K562 (cell line): ENCODE data around the gene OR14A16. TPM values are rescaled to one million over a fixed set of nuclear protein-coding genes. Genes with fewer than 3 reads are reported as not detected.

ENCODE experiments used
- BACH1 ChIP-seq: fragments of 200-800 bp; sonication (Bioruptor generic); IDR thresholded peaks from 2 replicates; pipeline ENCODE4 v1.6.1; 2016; ENCODE audit warnings: missing genetic modification characterization, missing compliant biosample characterization
- BRD9 ChIP-seq: fragments of 450-650 bp; IDR thresholded peaks from 2 replicates; pipeline ENCODE4 v1.6.1; 2018; ENCODE audit warnings: low read depth; ENCODE audit not compliant: partially characterized antibody
- CHCHD3 ChIP-seq: fragments of 250-450 bp; sonication (Bioruptor Pico); IDR thresholded peaks from 2 replicates; pipeline ENCODE4 v2.1.2; 2022; ENCODE audit warnings: mild to moderate bottlenecking
- JUNB ChIP-seq: fragments of 450-650 bp; formaldehyde crosslinking; conservative IDR thresholded peaks from 2 replicates; pipeline ENCODE4 v1.4.0; 2020; ENCODE audit warnings: mild to moderate bottlenecking
- MBD2 ChIP-seq: sonication (generic); IDR thresholded peaks from 2 replicates; pipeline ENCODE4 v1.6.1; 2016; ENCODE audit warnings: low read depth, borderline replicate concordance
- MYNN ChIP-seq, 2 experiments: sonication (generic); formaldehyde crosslinking in 1 of 2; IDR thresholded peaks; 2 replicates each; pipeline versions ENCODE4 v1.5.0 to v1.6.1; 2016 to 2020; ENCODE audit warnings: antibody characterized with exemption in 1 of 2, missing genetic modification reagents in 1 of 2
- SOX6 ChIP-seq: fragments of 450-650 bp; IDR thresholded peaks from 2 replicates; pipeline ENCODE4 v1.6.1; 2014; ENCODE audit warnings: mild to moderate bottlenecking
- SRSF7 ChIP-seq: fragments of 200-400 bp; formaldehyde crosslinking; optimal IDR thresholded peaks from 2 replicates; pipeline ENCODE3; 2017; ENCODE audit warnings: mild to moderate bottlenecking, low read depth, low read length
- SRSF9 ChIP-seq: fragments of 200-400 bp; formaldehyde crosslinking; IDR thresholded peaks from 2 replicates; pipeline ENCODE4 v1.6.1; 2017; ENCODE audit warnings: low read depth, low read length, borderline replicate concordance
- ZNF165 ChIP-seq: fragments of 250-450 bp; sonication (Bioruptor Pico); IDR thresholded peaks from 2 replicates; pipeline ENCODE4 v1.4.0; 2020; ENCODE audit warnings: borderline replicate concordance
- polyA plus RNA-seq, 8 experiments: library from polyadenylated mRNA; depleted of rRNA in 4 of 8; stranded (reverse) in 5 of 8; unstranded in 3 of 8; fragments of >200 nt; fragmentation: Nextera tagmentation in 2 of 8; fragmentation: Illumina TruSeq in 1 of 8; extraction: Ambion mirVana in 2 of 8; extraction: Trizol in 1 of 8; gene quantifications; 2 replicates each; pipeline versions ENCODE4 v1.2.1 to v1.2.3, GENCODE V29; 2011 to 2014; ENCODE audit warnings: inconsistent platforms in 1 of 8, missing spikeins in 1 of 8
- total RNA-seq, 7 experiments: library from RNA; depleted of rRNA in 6 of 7; stranded (reverse); fragments of >200 nt in 6 of 7; fragmentation: Illumina TruSeq in 2 of 7; extraction: Trizol in 2 of 7; gene quantifications; 2 replicates each; pipeline versions ENCODE4 v1.2.1 to v1.2.3, GENCODE V29; 2011 to 2021; ENCODE audit warnings: low replicate concordance in 1 of 7
- TF ChIP-seq, protein P1 (sequence below): fragments of 250-450 bp; sonication (Bioruptor Pico); IDR thresholded peaks from 2 replicates; pipeline ENCODE4 v1.4.0; 2020
- TF ChIP-seq, protein P2 (sequence below): sonication (generic); formaldehyde crosslinking; IDR thresholded peaks from 2 replicates; pipeline ENCODE4 v1.8.1; 2023; ENCODE audit warnings: mild to moderate bottlenecking, missing genetic modification reagents
- TF ChIP-seq, protein P3 (sequence below): fragments of 250-450 bp; sonication (Bioruptor Pico); IDR thresholded peaks from 2 replicates; pipeline ENCODE4 v1.8.0; 2021; ENCODE audit warnings: moderate library complexity, mild to moderate bottlenecking, inconsistent platforms
- TF ChIP-seq, protein P4 (sequence below): fragments of 150-350 bp; conservative IDR thresholded peaks from 2 replicates; pipeline ENCODE4 v1.6.1; 2014; ENCODE audit warnings: low read length

Gene OR14A16
- total and polyA plus RNA-seq, 9 of the 15 experiments (the other 6 are each of a cell fraction or from before 2014, with no cell fraction given), result not detected

DNA sequence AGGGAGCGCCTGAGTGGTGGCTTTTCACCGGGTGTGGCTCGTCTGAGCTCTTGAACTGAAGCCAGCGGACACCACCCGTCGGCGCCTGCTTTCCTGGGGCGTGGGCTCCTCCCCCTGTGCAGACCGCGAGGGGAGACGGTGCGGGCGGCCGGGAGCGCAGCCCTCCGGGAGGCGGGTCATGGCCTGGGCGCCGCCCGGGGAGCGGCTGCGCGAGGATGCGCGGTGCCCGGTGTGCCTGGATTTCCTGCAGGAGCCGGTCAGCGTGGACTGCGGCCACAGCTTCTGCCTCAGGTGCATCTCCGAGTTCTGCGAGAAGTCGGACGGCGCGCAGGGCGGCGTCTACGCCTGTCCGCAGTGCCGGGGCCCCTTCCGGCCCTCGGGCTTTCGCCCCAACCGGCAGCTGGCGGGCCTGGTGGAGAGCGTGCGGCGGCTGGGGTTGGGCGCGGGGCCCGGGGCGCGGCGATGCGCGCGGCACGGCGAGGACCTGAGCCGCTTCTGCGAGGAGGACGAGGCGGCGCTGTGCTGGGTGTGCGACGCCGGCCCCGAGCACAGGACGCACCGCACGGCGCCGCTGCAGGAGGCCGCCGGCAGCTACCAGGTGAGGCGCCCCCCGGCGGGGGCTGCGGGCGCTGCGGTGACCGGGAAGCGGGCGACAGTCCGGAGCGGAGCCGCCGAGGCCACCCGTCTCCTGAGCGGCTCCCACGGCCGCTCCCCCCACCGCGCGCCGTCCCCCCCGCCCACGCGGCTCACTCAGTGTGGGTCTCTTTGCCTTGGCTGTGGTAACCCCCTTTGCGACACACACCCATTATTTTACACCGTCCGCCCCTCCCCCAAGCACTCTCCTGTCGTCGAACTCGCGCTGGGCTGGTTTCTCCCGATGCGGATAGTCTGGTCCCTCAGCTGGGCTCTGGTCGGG is 33.4 kb upstream of the OR14A16 start, which contains the start of gene TRIM58 (continued):
- TF ChIP-seq, protein P1, sequence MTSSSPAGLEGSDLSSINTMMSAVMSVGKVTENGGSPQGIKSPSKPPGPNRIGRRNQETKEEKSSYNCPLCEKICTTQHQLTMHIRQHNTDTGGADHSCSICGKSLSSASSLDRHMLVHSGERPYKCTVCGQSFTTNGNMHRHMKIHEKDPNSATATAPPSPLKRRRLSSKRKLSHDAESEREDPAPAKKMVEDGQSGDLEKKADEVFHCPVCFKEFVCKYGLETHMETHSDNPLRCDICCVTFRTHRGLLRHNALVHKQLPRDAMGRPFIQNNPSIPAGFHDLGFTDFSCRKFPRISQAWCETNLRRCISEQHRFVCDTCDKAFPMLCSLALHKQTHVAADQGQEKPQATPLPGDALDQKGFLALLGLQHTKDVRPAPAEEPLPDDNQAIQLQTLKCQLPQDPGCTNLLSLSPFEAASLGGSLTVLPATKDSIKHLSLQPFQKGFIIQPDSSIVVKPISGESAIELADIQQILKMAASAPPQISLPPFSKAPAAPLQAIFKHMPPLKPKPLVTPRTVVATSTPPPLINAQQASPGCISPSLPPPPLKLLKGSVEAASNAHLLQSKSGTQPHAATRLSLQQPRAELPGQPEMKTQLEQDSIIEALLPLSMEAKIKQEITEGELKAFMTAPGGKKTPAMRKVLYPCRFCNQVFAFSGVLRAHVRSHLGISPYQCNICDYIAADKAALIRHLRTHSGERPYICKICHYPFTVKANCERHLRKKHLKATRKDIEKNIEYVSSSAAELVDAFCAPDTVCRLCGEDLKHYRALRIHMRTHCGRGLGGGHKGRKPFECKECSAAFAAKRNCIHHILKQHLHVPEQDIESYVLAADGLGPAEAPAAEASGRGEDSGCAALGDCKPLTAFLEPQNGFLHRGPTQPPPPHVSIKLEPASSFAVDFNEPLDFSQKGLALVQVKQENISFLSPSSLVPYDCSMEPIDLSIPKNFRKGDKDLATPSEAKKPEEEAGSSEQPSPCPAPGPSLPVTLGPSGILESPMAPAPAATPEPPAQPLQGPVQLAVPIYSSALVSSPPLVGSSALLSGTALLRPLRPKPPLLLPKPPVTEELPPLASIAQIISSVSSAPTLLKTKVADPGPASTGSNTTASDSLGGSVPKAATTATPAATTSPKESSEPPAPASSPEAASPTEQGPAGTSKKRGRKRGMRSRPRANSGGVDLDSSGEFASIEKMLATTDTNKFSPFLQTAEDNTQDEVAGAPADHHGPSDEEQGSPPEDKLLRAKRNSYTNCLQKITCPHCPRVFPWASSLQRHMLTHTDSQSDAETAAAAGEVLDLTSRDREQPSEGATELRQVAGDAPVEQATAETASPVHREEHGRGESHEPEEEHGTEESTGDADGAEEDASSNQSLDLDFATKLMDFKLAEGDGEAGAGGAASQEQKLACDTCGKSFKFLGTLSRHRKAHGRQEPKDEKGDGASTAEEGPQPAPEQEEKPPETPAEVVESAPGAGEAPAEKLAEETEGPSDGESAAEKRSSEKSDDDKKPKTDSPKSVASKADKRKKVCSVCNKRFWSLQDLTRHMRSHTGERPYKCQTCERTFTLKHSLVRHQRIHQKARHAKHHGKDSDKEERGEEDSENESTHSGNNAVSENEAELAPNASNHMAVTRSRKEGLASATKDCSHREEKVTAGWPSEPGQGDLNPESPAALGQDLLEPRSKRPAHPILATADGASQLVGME, result no peak; the same call in 1 of the 2 replicates
- TF ChIP-seq SRSF7 (no peak), BRD9 (no peak), SRSF9 (no peak), CHCHD3 (CRISPR knock-in tag) (peak; percentile 68; the same call in 1 of the 2 replicates), MYNN (IDR thresholded peaks at IDR 0.05) (peak; percentile 28; the same call in 1 of the 2 replicates), MYNN (CRISPR knock-in tag; IDR thresholded peaks at IDR 0.05) (no peak), ZNF165 (CRISPR knock-in tag) (no peak), SOX6 (0 out of 2 replicates have a peak, but pooled peaks have one; percentile 9), BACH1 (no peak), JUNB (no peak), MBD2 (no peak; the same call in 1 of the 2 replicates)
- TF ChIP-seq, protein P2, sequence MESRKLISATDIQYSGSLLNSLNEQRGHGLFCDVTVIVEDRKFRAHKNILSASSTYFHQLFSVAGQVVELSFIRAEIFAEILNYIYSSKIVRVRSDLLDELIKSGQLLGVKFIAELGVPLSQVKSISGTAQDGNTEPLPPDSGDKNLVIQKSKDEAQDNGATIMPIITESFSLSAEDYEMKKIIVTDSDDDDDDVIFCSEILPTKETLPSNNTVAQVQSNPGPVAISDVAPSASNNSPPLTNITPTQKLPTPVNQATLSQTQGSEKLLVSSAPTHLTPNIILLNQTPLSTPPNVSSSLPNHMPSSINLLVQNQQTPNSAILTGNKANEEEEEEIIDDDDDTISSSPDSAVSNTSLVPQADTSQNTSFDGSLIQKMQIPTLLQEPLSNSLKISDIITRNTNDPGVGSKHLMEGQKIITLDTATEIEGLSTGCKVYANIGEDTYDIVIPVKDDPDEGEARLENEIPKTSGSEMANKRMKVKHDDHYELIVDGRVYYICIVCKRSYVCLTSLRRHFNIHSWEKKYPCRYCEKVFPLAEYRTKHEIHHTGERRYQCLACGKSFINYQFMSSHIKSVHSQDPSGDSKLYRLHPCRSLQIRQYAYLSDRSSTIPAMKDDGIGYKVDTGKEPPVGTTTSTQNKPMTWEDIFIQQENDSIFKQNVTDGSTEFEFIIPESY (CRISPR knock-in tag), result peak; percentile 73
- TF ChIP-seq, protein P3, sequence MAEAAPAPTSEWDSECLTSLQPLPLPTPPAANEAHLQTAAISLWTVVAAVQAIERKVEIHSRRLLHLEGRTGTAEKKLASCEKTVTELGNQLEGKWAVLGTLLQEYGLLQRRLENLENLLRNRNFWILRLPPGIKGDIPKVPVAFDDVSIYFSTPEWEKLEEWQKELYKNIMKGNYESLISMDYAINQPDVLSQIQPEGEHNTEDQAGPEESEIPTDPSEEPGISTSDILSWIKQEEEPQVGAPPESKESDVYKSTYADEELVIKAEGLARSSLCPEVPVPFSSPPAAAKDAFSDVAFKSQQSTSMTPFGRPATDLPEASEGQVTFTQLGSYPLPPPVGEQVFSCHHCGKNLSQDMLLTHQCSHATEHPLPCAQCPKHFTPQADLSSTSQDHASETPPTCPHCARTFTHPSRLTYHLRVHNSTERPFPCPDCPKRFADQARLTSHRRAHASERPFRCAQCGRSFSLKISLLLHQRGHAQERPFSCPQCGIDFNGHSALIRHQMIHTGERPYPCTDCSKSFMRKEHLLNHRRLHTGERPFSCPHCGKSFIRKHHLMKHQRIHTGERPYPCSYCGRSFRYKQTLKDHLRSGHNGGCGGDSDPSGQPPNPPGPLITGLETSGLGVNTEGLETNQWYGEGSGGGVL, result no peak
- TF ChIP-seq, protein P4, sequence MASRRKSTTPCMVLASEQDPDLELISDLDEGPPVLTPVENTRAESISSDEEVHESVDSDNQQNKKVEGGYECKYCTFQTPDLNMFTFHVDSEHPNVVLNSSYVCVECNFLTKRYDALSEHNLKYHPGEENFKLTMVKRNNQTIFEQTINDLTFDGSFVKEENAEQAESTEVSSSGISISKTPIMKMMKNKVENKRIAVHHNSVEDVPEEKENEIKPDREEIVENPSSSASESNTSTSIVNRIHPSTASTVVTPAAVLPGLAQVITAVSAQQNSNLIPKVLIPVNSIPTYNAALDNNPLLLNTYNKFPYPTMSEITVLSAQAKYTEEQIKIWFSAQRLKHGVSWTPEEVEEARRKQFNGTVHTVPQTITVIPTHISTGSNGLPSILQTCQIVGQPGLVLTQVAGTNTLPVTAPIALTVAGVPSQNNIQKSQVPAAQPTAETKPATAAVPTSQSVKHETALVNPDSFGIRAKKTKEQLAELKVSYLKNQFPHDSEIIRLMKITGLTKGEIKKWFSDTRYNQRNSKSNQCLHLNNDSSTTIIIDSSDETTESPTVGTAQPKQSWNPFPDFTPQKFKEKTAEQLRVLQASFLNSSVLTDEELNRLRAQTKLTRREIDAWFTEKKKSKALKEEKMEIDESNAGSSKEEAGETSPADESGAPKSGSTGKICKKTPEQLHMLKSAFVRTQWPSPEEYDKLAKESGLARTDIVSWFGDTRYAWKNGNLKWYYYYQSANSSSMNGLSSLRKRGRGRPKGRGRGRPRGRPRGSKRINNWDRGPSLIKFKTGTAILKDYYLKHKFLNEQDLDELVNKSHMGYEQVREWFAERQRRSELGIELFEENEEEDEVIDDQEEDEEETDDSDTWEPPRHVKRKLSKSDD, result peak; percentile 68; the same call in 1 of the 2 replicates
